ENCODE data around the gene PPIF.
A peak's percentile ranks its signal among the peaks of the same experiment; 100 is the strongest.

The PPIF gene

GRCh38 chr10:79347226-79347893, at the start of gene PPIF:
Gene PPIF, plus strand, starts transcription at chr10:79347469. Its CDS starts 80 bp downstream, at chr10:79347549.
- Histone ChIP-seq H3K4me1 (peaks cover 48 to 75% (median 62%) of the 10 kb centered on the region in 10 experiments), H3K4me2 (peak within 1 kb of the TSS; percentile 94 to 100 (median 99)), H3K4me3 (peak within 1 kb of the TSS; percentile 79 to 99 (median 95)), H3K36me3 (peaks cover 36 to 42% (median 40%) of the 10 kb centered on the region in 11 experiments), H3K27me3 (no peaks in the 10 kb centered on the region), H4K20me1 (peaks cover 38 to 55% (median 44%) of the 10 kb centered on the region in 11 experiments), H3K27ac (peak within 1 kb of the TSS; percentile 93 to 100 (median 99)), H3K9ac (peak within 1 kb of the TSS; percentile 96 to 100 (median 99)), H3K9me3 (replicated peaks in 1 of 11) (no peaks in the 10 kb centered on the region)
- no peak for TF ChIP-seq Cebpa-rat (IDR thresholded peaks at IDR 0.05)

DNA sequence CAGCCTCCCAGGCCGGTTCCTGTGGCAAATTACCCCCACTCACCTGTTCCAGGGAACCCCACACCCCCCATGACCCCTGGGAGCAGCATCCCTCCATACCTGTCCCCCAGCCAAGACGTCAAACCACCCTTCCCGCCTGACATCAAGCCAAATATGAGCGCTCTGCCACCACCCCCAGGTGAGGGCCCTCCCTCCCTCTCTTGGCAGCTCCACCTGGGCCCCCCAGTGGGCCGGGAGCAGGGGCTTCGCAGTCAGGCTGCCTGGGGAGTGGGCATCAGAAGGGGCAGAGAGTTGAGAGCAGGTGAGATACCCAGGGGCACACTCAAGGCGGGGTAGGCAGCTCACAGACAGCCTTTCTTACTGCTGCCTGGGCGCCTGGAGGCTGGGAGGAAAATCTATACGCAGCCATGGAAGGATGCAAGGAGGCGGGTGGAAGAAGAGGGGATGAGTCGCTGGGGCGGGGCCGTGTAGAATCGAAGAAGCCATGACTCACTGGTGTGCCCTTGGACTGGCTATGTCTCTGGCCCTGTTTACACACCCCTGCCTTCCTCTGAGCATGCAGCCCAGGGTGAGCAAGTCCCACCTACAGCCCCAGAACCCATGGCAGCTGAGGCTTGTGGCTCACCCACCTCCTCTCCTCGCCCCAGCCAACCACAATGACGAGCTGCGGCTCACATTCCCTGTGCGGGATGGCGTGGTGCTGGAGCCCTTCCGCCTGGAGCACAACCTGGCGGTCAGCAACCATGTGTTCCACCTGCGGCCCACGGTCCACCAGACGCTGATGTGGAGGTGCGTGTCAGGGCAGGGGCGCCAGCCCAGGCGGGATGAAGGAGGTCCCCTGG, 48.6 kb upstream of the PPIF start:
- H3K27ac ChIP-seq = peak overlapping the region in 5 of 11 experiments; percentile 10 to 58 (median 43); a peak in 7 of 22 replicates
- H3K4me3 ChIP-seq = no peak overlapping the region
- peaks cover 17 to 73% (median 44%) of the 10 kb centered on the region in 10 experiments for H3K4me1 ChIP-seq
- H3K27me3 ChIP-seq = no peaks in the 10 kb centered on the region
- peaks cover 76 to 98% (median 85%) of the 10 kb centered on the region in 11 experiments for H4K20me1 ChIP-seq
- no peaks in the 10 kb centered on the region for H3K9me3 ChIP-seq (replicated peaks in 1 of 11)
- H3K9ac ChIP-seq = peak overlapping the region in 1 of 11 experiments; percentile 38; a peak in 2 of 22 replicates
- H3K36me3 ChIP-seq = peaks cover 86 to 100% (median 96%) of the 10 kb centered on the region in 11 experiments
- no peak for TF ChIP-seq Cebpa-rat (IDR thresholded peaks at IDR 0.05)
- peak overlapping the region in 6 of 11 experiments; percentile 24 to 92 (median 62); a peak in 11 of 22 replicates for H3K4me2 ChIP-seq

DNA sequence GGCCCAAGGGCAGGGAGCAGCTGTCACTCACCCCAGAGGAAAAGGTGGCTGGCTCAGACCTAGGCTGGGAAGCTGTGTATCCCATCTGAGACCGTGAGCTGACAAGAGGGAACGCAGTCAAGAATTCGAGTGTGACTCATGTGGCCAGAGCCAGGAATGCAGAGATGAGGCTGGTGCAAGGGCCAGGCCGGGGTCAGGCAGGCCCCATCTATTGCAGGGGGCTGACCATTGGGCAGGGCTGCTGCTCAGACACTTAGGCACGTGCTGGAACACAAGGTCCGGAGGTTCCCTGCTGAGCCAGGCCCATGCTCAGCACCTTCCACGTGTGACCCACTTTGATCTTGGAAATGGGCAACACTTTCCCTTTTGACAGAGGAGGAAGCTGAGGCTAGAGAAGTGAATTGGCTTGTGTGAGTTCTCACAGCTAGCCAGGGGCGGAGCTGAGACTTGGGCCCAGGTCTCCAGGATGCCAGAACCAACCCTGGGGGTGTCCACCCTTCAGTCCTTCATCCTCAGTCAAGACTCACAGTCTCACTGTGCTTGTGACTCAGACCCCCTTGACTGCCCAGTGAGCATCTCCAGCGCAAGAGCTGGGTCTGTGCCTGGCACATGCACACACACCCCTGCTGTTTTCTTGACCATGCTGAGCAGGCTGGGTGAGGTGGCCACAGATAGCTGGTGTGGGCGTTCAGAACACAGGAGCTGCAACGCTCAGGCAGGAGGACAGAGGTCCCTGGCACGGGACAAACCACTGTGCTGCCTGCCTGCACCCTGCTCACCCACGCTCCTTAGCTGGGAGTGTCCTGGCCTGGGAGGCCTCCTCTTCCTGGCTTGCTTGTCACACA, 47.6 kb upstream of the PPIF start:
- Histone ChIP-seq H3K27me3 (no peaks in the 10 kb centered on the region), H3K4me2 (peak overlapping the region in 5 of 11 experiments; percentile 49 to 92 (median 63); a peak in 8 of 22 replicates), H3K9ac (peak overlapping the region in 1 of 11 experiments; percentile 15; a peak in 1 of 22 replicates), H3K36me3 (peaks cover 96 to 100% (median 99%) of the 10 kb centered on the region in 11 experiments), H4K20me1 (peaks cover 70 to 98% (median 85%) of the 10 kb centered on the region in 11 experiments), H3K4me3 (no peak overlapping the region), H3K27ac (peak overlapping the region in 5 of 11 experiments; percentile 10 to 52 (median 38); a peak in 7 of 22 replicates), H3K9me3 (replicated peaks in 1 of 11) (no peaks in the 10 kb centered on the region), H3K4me1 (peaks cover 7 to 63% (median 34%) of the 10 kb centered on the region in 10 experiments; a peak in 18 of 20 replicates)
- no peak for TF ChIP-seq Cebpa-rat (IDR thresholded peaks at IDR 0.05)

- no peak for TF ChIP-seq Cebpa-rat (IDR thresholded peaks at IDR 0.05)
- peaks cover 97 to 100% (median 99%) of the 10 kb centered on the region in 11 experiments for H3K36me3 ChIP-seq
- H3K27ac ChIP-seq = no peak overlapping the region
These were observed 46.6 kb upstream of the PPIF start for GRCh38 chr10:79300711-79301110.

DNA sequence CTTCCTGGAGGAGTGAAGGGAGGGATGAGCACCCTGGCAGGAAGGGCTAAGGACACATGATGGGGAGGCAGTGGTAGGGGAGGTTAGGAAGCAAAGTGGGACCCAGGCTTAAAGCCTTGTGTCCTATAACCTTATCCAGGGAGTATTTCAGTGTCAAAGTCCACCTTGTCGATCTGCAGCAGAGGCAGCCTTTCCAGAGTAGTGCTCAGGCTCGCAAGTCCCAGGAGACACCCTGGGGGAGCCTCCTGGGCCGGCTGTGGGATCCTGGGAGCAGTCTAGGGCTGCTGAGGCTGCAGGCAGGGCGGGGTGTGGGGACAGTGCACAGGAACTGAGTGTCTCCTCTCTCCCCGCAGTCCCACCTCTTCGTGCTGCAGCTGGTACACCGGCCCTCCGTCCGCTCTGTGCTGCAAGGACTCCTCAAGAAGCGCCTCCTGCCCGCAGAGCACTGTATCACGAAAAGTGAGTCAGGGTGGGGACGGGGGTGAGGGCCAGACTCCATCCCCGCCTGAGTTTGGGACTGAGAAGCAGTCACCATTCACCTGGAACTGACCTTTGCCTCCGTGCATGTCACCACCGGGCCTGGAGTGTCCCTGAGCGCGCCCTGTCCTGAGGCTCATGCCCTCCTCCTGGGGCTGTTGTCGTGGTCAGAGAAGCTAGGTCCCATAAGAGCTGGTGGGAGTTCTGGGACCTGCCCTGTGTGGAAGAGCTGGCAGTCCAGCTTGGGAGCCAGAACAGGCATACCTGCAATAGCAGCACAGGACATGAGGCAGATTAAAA, 45.3 kb upstream of the PPIF start:
- H4K20me1 ChIP-seq = peaks cover 56 to 99% (median 92%) of the 10 kb centered on the region in 11 experiments
- TF ChIP-seq Cebpa-rat (IDR thresholded peaks at IDR 0.05) = no peak
- no peaks in the 10 kb centered on the region for H3K27me3 ChIP-seq
- no peak overlapping the region for H3K9ac ChIP-seq
- no peak overlapping the region for H3K27ac ChIP-seq
- peaks cover 97 to 100% (median 99%) of the 10 kb centered on the region in 11 experiments for H3K36me3 ChIP-seq
- H3K4me2 ChIP-seq = no peak overlapping the region
- no peaks in the 10 kb centered on the region for H3K9me3 ChIP-seq (replicated peaks in 1 of 11)
- no peak overlapping the region for H3K4me3 ChIP-seq
- H3K4me1 ChIP-seq = peaks cover 0 to 44% (median 18%) of the 10 kb centered on the region in 10 experiments; a peak in 12 of 20 replicates

More at GRCh38 chr10:79300711-79301110, 46.6 kb upstream of the PPIF start:
- peaks cover 0 to 52% (median 23%) of the 10 kb centered on the region in 10 experiments; a peak in 16 of 20 replicates for H3K4me1 ChIP-seq
- no peak overlapping the region for H3K4me3 ChIP-seq
- H3K27me3 ChIP-seq = no peaks in the 10 kb centered on the region
- no peaks in the 10 kb centered on the region for H3K9me3 ChIP-seq (replicated peaks in 1 of 11)
- peaks cover 59 to 99% (median 86%) of the 10 kb centered on the region in 11 experiments for H4K20me1 ChIP-seq
- H3K4me2 ChIP-seq = no peak overlapping the region
- no peak overlapping the region for H3K9ac ChIP-seq

DNA sequence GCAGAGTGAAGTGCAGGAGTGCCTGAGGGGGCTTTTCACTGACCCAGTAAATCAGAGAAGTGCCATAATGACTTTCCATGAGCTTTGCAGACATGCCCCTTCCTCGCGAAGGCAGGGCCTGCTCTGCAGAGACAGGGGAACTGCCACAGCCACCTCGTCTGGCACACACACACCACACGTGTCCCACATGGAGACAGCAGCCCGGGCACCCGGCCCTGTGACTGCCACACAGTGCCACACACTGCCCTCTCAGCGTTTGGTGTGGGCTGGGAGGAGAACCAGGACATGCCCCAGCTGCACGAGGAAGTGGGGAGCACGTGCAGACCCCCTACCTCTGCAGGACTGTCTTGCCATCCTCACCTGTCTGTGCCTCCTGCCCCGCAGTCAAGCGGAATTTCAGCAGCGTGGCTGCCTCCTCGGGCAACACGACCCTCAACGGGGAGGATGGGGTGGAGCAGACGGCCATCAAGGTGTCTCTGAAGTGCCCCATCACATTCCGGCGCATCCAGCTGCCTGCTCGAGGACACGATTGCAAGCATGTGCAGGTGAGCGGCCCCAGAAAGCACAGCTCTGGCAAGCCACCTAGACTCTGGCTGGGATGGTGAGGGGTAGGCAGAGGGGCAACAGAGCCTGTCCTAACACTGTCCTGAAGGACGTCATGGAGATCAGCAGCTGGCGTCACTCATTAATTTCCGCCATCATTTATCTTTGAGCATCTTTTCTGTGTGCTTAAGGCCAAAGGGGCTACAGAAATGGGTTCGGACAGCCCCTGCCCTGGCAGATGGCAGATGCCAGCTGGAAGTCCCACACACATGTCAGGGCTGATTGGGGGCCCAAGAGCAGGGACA, 43.4 kb upstream of the PPIF start:
- Histone ChIP-seq H3K27me3 (no peaks in the 10 kb centered on the region), H4K20me1 (peaks cover 45 to 100% (median 94%) of the 10 kb centered on the region in 11 experiments), H3K4me2 (no peak overlapping the region), H3K9ac (no peak overlapping the region), H3K9me3 (replicated peaks in 1 of 11) (no peaks in the 10 kb centered on the region), H3K27ac (no peak overlapping the region), H3K36me3 (peaks cover 98 to 100% (median 100%) of the 10 kb centered on the region in 11 experiments), H3K4me3 (no peak overlapping the region), H3K4me1 (peaks cover 1 to 44% (median 18%) of the 10 kb centered on the region in 10 experiments; a peak in 17 of 20 replicates)
- no peak for TF ChIP-seq Cebpa-rat (IDR thresholded peaks at IDR 0.05)

DNA sequence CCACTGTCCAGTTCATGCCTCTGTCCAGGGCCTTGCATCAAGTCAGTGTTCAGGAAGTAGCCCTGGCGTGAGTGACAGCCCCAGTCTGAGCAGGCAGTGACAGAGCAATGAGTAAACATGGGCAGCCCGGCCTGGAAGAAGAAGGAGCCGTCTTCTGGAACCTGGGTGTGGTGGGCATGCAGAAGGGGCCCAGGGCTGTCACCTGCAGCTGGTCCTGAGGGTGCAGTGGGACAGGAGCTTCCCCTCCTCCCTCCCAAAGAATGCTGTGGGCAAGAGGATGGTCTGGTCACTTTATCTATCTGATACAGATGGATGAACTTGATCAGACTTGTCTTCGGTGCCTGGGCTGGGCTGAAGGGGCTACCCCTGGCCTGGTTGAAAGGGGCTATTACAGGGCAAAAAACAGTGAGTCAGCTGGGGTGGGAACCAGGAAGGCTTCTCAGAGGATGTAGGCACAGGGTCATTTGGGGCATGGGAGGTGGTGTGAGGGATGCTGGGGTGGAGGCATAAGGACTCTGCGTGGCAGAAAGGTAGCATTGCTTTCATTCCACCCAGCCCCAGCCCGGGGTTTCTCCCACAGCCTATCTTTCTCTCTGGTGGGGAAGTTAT, 42.7 kb upstream of the PPIF start:
- H3K27ac ChIP-seq = no peak overlapping the region
- TF ChIP-seq Cebpa-rat (IDR thresholded peaks at IDR 0.05) = no peak
- H3K9me3 ChIP-seq (replicated peaks in 1 of 11) = no peaks in the 10 kb centered on the region
- peaks cover 4 to 44% (median 19%) of the 10 kb centered on the region in 10 experiments; a peak in 17 of 20 replicates for H3K4me1 ChIP-seq
- H3K9ac ChIP-seq = no peak overlapping the region
- H3K4me2 ChIP-seq = no peak overlapping the region
- peaks cover 98 to 100% (median 100%) of the 10 kb centered on the region in 11 experiments for H3K36me3 ChIP-seq
- peaks cover 37 to 100% (median 94%) of the 10 kb centered on the region in 11 experiments for H4K20me1 ChIP-seq
- no peak overlapping the region for H3K4me3 ChIP-seq
- H3K27me3 ChIP-seq = no peaks in the 10 kb centered on the region

Measured in BLaER1 treated with 17β-estradiol and CSF1 and Interleukin-3, amounts not matched to agents 10 nM and 100 nM (cell line).